Thymus (tissue), 11 donors: Measurements from ENCODE around the gene GLTP. TPM values are rescaled to one million over a fixed set of nuclear protein-coding genes. Genes with fewer than 3 reads are reported as not detected.
A peak's percentile ranks its signal among the peaks of the same experiment; 100 is the strongest.
"Not testable (repeated sequence)": the region's sequence is repeated elsewhere in the genome, so short reads cannot be mapped to it uniquely, and the experiment has no call there.

Experiments used
- DNase-seq, 9 donors: peaks; one replicate each; pipeline ENCODE4 v3.0.0-alpha.2; 2013; ENCODE audit warnings: low spot score in 9 of 9, low read depth in 6 of 9, missing footprints in 1 of 9
- H3K27ac ChIP-seq, 2 donors: one replicate each; pipeline ENCODE4 v1.5.1; 2013; ENCODE audit warnings: control low read depth in 1 of 2, low read depth in 1 of 2, low read length in 1 of 2, mild to moderate bottlenecking in 1 of 2, moderate library complexity in 1 of 2
- H3K27me3 ChIP-seq, 2 donors: one replicate each; pipeline ENCODE4 v1.5.1; 2013; ENCODE audit warnings: low read length in 1 of 2; ENCODE audit not compliant: control insufficient read depth in 2 of 2, insufficient read depth in 1 of 2
- H3K36me3 ChIP-seq, 2 donors: one replicate each; pipeline ENCODE4 v1.5.1; 2013; ENCODE audit warnings: low read length in 1 of 2, mild to moderate bottlenecking in 1 of 2, moderate library complexity in 1 of 2; ENCODE audit not compliant: control insufficient read depth in 2 of 2, insufficient read depth in 2 of 2
- H3K4me1 ChIP-seq, 2 donors: one replicate each; pipeline ENCODE4 v1.5.1; 2013; ENCODE audit warnings: low read length in 2 of 2; ENCODE audit not compliant: control insufficient read depth in 2 of 2, insufficient read depth in 2 of 2
- H3K4me3 ChIP-seq, 2 donors: one replicate each; pipeline ENCODE4 v1.5.1; 2013; ENCODE audit warnings: low read length in 2 of 2, control low read depth in 1 of 2, mild to moderate bottlenecking in 1 of 2
- H3K9me3 ChIP-seq, 2 donors: one replicate each; pipeline ENCODE4 v1.5.1; 2013; ENCODE audit warnings: low read length in 1 of 2, mild to moderate bottlenecking in 1 of 2; ENCODE audit not compliant: control insufficient read depth in 2 of 2, insufficient read depth in 1 of 2
- WGBS: extraction: QIAGEN DNeasy Blood & Tissue Kit; methylation state at CpG from one replicate; pipeline ENCODE4 v1.1.7; 2013; 5-methylcytosine and 5-hydroxymethylcytosine counted together
- polyA plus RNA-seq: library from polyadenylated mRNA; stranded (reverse); fragments of 200-250 nt; gene quantifications from one replicate; pipeline ENCODE4 v1.2.3, GENCODE V29; 2013
- total RNA-seq: library from RNA; stranded (reverse); fragments of 120-200 nt; gene quantifications from one replicate; pipeline ENCODE4 v1.2.4, GENCODE V29; 2013
- donor health status: healthy.

GLTP gene
- total and polyA plus RNA-seq, 2 donors: 20.7 to 78.5 TPM

GRCh38 chr12:109896188-109896587 lies 15.8 kb upstream of the GLTP start:
- H3K27me3 ChIP-seq: no peaks in the 10 kb centered on the region
- 95% methylated on average over 6 of the region's 6 CpGs for WGBS
- peaks cover 3 to 19% of the 10 kb centered on the region in 2 donors for H3K4me1 ChIP-seq

GRCh38 chr12:109894939-109895338 lies 14.6 kb upstream of the GLTP start:
- peaks cover 0 to 13% of the 10 kb centered on the region in 2 donors for H3K4me1 ChIP-seq
- no peaks in the 10 kb centered on the region for H3K27me3 ChIP-seq
- 89% methylated on average over 4 of the region's 4 CpGs for WGBS
- no peak for DNase-seq
- H3K4me3 ChIP-seq: no peak overlapping the region
- no peak overlapping the region for H3K27ac ChIP-seq
- H3K36me3 ChIP-seq: no peaks in the 10 kb centered on the region
- no peaks in the 10 kb centered on the region for H3K9me3 ChIP-seq

More at GRCh38 chr12:109896188-109896587, 15.8 kb upstream of the GLTP start:
- no peaks in the 10 kb centered on the region for H3K36me3 ChIP-seq
- no peaks in the 10 kb centered on the region for H3K9me3 ChIP-seq
- no peak overlapping the region for H3K27ac ChIP-seq
- no peak overlapping the region for H3K4me3 ChIP-seq
- DNase-seq: no peak

DNA sequence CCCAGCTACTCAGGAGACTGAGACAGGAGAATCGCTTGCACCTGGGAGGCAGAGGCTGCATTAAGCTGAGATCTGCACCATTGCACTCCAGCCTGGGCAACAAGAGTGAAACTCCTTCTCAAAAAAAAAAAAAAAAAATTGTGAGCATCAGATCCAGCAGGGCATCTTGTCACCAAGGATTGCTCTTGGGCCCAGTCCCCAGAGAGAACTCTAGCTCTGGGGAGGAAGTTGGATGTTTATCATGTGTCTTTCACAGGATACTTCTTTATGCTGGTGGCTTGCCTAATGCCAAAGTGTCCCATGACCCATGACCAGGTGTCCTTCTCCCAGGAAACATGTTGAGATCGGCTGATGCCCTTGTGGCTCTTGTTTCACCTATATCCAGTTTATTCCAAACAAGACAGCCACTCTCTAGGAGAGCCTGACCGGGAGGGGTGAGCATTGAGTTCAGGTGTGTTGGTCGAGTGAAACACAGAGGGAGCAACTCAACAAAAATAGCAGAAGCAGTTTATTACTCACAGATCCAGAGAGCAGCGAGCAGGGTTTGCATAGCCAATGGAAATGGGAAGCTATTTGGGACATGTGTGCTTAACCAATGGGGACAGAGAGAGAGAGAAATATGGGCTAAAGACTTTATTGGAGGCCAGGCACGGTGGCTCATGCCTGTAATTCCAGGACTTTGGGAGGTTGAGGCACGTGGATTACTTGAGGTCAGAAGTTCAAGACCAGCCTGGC lies 13.1 kb upstream of the GLTP start:
- no peaks in the 10 kb centered on the region for H3K9me3 ChIP-seq
- H3K36me3 ChIP-seq: no peaks in the 10 kb centered on the region
- DNase-seq: no peak
- no peak overlapping the region for H3K4me3 ChIP-seq
- H3K27me3 ChIP-seq: no peaks in the 10 kb centered on the region
- 94% methylated on average over 7 of the region's 7 CpGs for WGBS
- H3K27ac ChIP-seq: no peak overlapping the region
- peaks cover 3 to 11% of the 10 kb centered on the region in 2 donors for H3K4me1 ChIP-seq

DNA sequence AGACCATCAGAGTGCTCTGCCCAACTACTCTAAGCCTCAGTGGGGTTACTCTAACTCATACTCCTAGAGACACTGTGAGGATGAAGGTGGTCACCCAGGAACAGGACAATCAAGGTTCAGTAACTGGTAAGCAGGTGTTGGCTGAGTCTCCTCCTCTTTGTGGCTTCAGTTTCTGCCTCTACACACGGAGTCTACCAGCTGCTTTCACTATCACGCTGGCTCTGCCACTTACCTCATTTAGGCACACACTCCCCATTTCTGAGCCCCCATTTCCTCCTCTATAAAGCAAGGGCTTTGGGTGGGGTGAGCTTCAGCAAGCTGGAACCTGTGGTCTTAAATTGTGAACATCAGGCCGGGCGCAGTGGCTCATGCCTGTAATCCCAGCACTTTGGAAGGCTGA lies 12.4 kb upstream of the GLTP start:
- DNase-seq: peak in 3 of 9 donors; percentile 18 to 55 (median 19)
- Histone ChIP-seq H3K36me3 (no peaks in the 10 kb centered on the region), H3K27ac (no peak overlapping the region), H3K9me3 (no peaks in the 10 kb centered on the region), H3K4me3 (no peak overlapping the region), H3K27me3 (no peaks in the 10 kb centered on the region), H3K4me1 (peaks cover 3 to 11% of the 10 kb centered on the region in 2 donors)
- 26% methylated on average over 4 of the region's 4 CpGs for WGBS

DNA sequence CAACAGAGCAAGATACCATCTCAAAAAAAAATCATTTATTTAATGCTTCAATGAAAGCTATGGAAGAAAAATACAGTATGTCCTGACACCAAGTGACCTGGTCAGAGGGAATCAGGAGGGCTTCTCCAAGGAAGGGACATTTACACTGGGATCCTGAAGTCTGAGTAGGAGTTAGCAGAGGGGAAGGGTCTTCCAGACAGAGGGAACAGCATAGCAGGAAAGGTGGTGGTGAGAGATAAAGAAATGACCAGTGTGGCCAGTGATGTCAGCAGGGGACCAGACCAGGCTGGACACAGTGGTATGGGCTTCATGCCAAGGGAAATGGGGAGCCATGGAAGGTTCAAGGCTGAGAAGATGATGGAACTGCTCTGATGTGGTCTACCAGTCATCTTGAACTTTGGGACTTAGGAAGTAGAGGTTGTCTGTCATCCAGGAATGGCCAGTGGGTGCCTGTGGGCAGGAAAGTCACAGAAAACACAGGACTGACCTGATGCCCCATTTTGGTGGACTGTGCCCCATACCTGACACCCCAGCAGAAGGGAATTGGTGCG lies 11.9 kb upstream of the GLTP start:
- Histone ChIP-seq H3K4me3 (no peak overlapping the region), H3K27me3 (no peaks in the 10 kb centered on the region), H3K36me3 (no peaks in the 10 kb centered on the region), H3K4me1 (peaks cover 3 to 11% of the 10 kb centered on the region in 2 donors), H3K9me3 (no peaks in the 10 kb centered on the region), H3K27ac (no peak overlapping the region)
- WGBS: 100% methylated on average over 1 of the region's 1 CpG
- DNase-seq: no peak

DNA sequence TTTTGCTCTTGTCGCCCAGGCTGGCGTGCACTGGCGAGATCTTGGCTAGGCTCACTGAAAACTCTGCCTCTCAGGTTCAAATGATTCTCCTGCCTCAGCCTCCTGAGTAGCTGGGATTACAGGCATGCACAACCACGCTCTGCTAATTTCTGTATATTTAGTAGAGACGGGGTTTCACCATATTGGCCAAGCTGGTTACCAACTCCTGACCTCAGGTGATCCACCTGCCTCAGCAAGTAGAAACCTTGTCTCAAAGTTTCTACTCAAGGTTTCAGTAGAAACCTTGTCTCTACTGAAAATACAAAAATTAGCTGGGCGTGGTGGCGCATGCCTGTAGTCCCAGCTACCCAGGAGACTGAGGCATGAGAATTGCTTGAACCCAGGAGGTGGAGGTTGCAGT lies 11.4 kb upstream of the GLTP start:
- not testable (repeated sequence) for DNase-seq, H3K36me3 ChIP-seq, H3K4me3 ChIP-seq, H3K9me3 ChIP-seq, H3K27me3 ChIP-seq, H3K27ac ChIP-seq
- 91% methylated on average over 7 of the region's 7 CpGs for WGBS
- peaks cover 3 to 11% of the 10 kb centered on the region in 2 donors for H3K4me1 ChIP-seq

DNA sequence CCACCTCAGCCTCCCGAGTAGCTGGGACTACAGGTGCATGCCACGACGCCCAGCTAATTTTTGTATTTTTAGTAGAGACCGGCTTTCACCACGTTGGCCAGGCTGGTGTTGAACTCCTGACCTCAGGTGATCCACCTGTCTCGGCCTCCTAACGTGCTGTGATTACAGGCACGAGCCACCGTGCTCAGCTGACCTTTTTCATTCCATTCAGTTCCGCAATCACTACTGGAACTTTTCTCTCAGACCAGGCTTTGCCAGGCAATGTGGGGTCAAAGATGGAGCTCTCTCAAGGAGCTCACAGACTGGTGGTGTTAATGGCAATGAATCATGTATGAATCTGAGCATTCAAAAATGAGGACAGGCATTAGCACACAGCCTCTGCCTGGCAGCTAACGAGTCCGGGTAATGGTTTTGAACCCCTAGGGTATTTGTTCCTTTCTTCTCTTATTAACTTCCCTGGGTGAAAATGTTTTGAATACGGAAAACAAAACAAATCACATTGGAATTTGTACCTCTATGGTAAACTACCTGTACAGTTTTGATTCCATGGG lies 10.4 kb upstream of the GLTP start:
- no peak overlapping the region for H3K4me3 ChIP-seq
- WGBS: 95% methylated on average over 13 of the region's 13 CpGs
- H3K9me3 ChIP-seq: no peaks in the 10 kb centered on the region
- H3K27me3 ChIP-seq: no peaks in the 10 kb centered on the region
- no peak overlapping the region for H3K27ac ChIP-seq
- H3K36me3 ChIP-seq: no peaks in the 10 kb centered on the region
- no peak for DNase-seq
- H3K4me1 ChIP-seq: peaks cover 3 to 11% of the 10 kb centered on the region in 2 donors

DNA sequence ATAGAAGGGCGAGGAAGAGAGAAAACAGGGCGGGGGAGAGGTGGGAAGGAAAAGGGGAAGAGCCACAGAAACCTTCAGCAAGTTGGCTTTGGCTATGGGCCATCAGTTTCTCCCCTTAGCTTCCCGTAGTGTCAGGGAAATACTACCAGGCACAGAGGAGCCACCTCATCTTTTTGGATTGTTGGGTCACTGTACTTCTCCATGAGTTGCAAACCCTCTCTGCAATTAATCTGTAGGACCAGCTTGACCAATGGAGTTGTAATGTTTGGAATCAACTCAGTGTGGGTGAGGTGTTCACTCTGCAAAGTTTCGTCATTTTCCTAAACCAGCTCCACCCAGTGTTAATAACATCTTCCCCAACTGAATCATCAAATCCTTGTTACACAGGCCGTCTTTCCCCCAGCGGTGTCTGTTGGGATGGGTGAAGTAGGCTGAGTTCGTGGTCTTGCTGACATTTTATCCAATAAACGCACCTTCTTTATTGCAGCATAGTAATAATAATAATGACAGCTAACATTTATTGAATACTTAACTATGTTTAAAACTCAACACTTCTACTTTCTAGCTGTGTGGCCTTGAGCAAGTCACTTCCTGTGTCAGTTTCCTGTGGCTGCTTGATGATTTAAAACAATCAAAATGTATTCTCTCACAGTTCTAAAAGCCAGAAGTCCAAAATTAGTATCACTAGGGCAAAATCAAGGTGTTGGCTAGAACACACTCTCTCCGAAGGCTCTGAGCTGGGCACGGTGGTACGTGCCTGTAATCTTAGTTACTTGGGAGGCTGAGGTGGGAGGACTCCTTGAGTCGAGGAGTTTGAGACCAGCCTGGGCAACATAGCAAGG lies 8.1 kb upstream of the GLTP start:
- Histone ChIP-seq H3K36me3 (no peaks in the 10 kb centered on the region), H3K4me3 (no peak overlapping the region), H3K9me3 (no peaks in the 10 kb centered on the region), H3K27me3 (no peaks in the 10 kb centered on the region), H3K4me1 (peaks cover 3 to 11% of the 10 kb centered on the region in 2 donors), H3K27ac (peak overlapping the region; percentile 44 to 60)
- DNase-seq: no peak
- 71% methylated on average over 12 of the region's 12 CpGs for WGBS

GRCh38 chr12:109885616-109886015 lies 5.3 kb upstream of the GLTP start:
- no peak overlapping the region for H3K27ac ChIP-seq
- H3K9me3 ChIP-seq: no peaks in the 10 kb centered on the region
- peaks cover 3 to 7% of the 10 kb centered on the region in 2 donors for H3K4me1 ChIP-seq
- no peak for DNase-seq
- H3K36me3 ChIP-seq: no peaks in the 10 kb centered on the region
- WGBS: 97% methylated on average over 10 of the region's 10 CpGs
- no peak overlapping the region for H3K4me3 ChIP-seq
- H3K27me3 ChIP-seq: peaks cover 4 to 9% of the 10 kb centered on the region in 2 donors
